Brain microvascular endothelial cell (primary cell): ENCODE results near the gene GOLGA6A.

ENCODE experiments used
- DNase-seq: peaks from one replicate; pipeline ENCODE4 v3.0.0-alpha.2; 2020
- H3K27ac ChIP-seq: fragments of 250-450 bp; sonication (Bioruptor Pico); 2 replicates; pipeline ENCODE4 v1.5.1; 2020; ENCODE audit warnings: mild to moderate bottlenecking, moderate library complexity
- H3K27me3 ChIP-seq: fragments of 250-450 bp; sonication (Bioruptor Pico); replicated peaks from 2 replicates; pipeline ENCODE4 v1.5.1; 2020; ENCODE audit warnings: mild to moderate bottlenecking
- H3K36me3 ChIP-seq: fragments of 250-450 bp; sonication (Bioruptor Pico); replicated peaks from 2 replicates; pipeline ENCODE4 v1.5.1; 2020; ENCODE audit warnings: mild to moderate bottlenecking
- H3K4me3 ChIP-seq: 2 replicates; pipeline ENCODE4 v1.5.1; 2011; ENCODE audit warnings: low read depth, mild to moderate bottlenecking, control low read depth, low read length, moderate library complexity
- in situ Hi-C: cut with HindIII; loops from 2 replicates; pipeline ENCODE4 v1.10.0; 2017; ENCODE audit warnings: low sequenced_read_pairs, low pct_ligation_motif_present
- TF ChIP-seq, protein P1 (sequence below): IDR thresholded peaks from 2 replicates; pipeline ENCODE4 v1.5.1; 2011; ENCODE audit warnings: low read depth, mild to moderate bottlenecking, moderate library complexity, low read length, control low read depth, inconsistent platforms; ENCODE audit errors: missing control alignments

Gene GOLGA6A

DNA sequence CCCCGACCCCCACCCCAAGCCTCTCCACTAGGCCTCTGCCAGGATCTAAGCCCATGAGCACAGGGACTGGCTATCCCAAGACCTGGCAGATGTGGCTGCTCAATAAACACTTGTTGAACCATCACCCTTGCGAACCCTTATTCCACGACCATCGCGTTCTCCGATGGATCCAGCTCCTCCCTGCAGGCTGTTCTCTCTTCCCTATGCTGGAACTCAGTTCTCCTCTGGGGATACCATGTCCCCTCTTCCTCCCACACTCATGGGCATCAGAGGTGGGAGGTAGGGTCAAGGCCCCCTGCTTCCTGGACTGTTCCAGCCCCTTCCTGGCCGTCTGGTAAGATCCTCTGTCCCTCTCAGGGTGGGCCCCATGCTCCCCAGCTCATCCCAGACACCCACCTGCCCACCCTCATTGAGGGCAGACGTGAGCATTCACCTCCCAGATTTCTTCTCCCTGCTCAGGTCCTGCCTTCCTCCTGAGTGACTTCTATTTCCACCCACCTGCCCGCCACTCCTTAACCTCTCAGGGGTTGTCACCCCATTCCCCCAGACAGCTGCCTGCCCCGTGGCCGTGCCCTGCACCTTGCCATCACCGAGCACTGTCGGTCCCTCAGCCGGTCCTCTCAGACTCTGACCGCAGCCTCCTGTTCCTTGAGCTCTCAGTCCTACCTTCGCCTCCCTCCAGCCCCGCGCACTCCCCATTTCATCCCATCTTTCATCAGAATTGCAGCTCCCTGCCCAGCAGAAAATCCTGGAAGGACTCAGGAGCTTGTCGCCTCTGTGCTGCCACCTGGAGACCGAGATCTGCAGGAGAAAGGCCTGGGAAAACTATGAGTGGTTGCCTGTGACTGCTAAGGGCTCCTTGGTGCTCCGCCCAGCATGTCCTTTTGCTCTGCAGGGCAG is 45.8 kb downstream of the GOLGA6A start:
- DNase-seq: peak; percentile 54
- H3K27me3 ChIP-seq: no peaks in the 10 kb centered on the region
- in situ Hi-C loops: no loop called here
- no peak overlapping the region for H3K4me3 ChIP-seq
- no peak overlapping the region for H3K27ac ChIP-seq
- TF ChIP-seq, protein P1, sequence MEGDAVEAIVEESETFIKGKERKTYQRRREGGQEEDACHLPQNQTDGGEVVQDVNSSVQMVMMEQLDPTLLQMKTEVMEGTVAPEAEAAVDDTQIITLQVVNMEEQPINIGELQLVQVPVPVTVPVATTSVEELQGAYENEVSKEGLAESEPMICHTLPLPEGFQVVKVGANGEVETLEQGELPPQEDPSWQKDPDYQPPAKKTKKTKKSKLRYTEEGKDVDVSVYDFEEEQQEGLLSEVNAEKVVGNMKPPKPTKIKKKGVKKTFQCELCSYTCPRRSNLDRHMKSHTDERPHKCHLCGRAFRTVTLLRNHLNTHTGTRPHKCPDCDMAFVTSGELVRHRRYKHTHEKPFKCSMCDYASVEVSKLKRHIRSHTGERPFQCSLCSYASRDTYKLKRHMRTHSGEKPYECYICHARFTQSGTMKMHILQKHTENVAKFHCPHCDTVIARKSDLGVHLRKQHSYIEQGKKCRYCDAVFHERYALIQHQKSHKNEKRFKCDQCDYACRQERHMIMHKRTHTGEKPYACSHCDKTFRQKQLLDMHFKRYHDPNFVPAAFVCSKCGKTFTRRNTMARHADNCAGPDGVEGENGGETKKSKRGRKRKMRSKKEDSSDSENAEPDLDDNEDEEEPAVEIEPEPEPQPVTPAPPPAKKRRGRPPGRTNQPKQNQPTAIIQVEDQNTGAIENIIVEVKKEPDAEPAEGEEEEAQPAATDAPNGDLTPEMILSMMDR: peak; percentile 86
- H3K36me3 ChIP-seq: peaks cover 46% of the 10 kb centered on the region

DNA sequence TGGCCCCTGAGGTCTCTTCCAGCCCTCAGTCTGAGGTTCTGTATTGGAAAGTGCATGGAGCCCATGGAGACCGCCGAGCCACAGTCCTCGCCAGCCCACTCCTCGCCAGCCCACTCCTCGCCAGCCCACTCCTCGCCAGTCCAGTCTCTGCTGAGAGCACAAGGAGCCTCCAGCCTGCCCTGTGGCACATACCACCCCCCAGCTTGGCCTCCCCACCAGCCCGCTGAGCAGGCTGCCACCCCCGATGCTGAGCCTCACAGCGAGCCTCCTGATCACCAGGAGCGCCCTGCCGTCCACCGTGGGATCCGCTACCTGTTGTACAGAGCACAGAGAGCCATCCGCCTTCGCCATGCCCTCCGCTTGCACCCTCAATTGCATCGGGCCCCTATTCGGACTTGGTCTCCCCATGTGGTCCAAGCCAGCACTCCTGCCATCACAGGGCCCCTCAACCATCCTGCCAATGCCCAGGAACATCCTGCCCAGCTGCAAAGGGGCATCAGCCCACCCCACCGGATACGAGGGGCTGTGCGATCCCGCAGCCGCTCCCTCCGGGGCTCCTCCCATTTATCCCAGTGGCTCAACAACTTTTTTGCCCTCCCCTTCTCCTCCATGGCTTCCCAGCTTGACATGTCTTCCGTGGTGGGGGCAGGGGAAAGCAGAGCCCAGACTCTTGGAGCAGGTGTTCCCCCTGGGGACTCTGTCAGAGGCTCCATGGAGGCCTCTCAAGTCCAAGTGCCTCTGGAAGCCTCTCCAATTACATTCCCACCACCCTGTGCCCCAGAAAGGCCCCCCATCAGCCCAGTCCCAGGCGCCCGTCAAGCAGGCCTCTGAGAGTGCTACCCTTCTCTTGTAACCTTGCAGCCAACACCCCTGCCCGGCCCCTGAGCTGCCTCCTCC is 47.0 kb downstream of the GOLGA6A start:
- Histone ChIP-seq H3K27me3 (no peaks in the 10 kb centered on the region), H3K36me3 (peaks cover 46% of the 10 kb centered on the region), H3K4me3 (no peak overlapping the region), H3K27ac (no peak overlapping the region)
- DNase-seq: no peak
- in situ Hi-C loops: no loop called here
- TF ChIP-seq, protein P1: no peak

DNA sequence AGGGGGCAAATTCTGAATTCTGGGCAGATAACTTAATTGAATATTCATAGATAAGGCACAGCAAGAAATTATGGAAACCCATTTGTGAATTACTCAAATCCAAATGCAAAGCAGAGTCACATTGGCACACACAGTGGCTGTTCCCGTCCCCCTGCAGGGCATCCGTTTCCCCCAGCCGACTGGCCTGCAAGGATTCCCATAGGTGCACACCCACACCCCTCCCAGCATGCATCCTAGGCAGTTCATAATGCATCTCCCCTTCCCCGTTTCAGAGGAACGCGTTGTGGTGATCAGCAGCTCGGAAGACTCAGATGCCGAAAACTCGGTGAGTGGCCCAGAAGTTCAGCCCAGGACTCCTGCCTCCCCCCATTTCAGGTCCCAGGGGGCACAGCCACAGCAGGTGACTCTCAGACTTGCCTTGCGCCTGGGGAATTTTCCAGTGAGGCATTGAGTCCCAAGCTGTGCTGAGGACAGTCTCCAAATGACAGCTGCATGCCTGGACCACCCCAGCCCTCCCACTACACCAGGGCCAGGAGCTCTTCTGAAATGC is 48.1 kb downstream of the GOLGA6A start:
- no peak overlapping the region for H3K4me3 ChIP-seq
- H3K27ac ChIP-seq: no peak overlapping the region
- H3K27me3 ChIP-seq: no peaks in the 10 kb centered on the region
- in situ Hi-C loops: no loop called here
- H3K36me3 ChIP-seq: peaks cover 46% of the 10 kb centered on the region
- TF ChIP-seq, protein P1: no peak
- DNase-seq: no peak

DNA sequence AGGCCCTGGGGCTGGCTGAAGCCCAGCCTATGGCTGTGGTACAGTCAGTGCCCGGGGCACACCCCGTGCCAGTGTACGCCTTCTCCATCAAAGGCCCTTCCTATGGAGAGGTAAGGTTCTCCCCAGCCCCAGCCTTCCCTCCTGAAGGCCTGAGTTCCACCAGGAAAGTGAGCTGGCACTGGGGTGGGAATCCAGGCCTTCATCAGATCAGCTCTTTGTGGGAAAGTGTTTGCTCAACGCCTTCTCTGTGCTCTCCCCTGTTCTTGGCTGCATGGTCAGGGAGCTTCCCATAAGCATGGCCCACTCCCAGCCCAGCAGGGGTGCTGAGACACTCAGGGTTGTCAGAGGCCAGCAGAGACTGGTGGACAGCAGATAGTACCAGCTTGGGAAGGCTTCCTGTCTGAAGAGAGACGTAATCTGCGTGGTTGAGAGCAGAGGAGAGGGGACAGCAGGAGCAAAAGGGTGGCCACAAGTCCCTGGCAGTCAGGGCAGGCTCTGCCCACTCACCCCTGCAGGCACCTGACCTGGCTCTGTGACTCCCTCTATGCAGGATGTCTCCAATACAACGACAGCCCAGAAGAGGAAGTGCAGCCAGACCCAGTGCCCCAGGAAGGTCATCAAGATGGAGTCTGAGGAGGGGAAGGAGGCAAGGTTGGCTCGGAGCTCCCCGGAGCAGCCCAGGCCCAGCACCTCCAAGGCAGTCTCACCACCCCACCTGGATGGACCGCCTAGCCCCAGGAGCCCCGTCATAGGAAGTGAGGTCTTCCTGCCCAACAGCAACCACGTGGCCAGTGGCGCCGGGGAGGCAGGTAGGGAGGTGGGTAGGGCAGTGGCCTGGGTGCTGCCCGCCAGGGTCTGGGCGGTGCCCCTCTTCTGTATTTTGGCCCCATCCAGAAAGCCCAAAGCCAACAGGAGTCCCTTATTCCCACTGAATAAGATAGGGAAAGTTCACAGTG is 49.5 kb downstream of the GOLGA6A start:
- Histone ChIP-seq H3K36me3 (peaks cover 54% of the 10 kb centered on the region), H3K27ac (no peak overlapping the region), H3K4me3 (no peak overlapping the region), H3K27me3 (no peaks in the 10 kb centered on the region)
- DNase-seq: no peak
- TF ChIP-seq, protein P1: no peak
- in situ Hi-C loops: no loop called here

DNA sequence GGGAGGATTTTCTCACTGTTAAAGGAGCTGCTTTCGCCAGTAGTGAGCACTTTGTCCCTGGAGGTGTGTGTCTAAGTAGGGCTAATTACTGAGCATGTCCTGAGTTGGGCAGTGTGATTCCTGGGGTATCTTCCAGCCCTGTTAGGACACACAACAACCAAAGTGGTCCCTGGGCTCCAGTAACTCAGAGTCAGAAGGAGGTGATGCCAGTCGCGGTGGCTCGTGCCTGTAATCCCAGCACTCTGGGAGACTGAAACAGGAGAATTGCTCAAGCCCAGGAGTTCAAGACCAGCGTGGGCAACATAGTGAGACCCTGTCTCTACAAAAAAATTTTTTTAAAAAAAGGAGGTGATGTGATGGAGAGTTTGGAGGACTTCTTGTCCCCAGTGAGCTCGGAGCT is 50.3 kb downstream of the GOLGA6A start:
- DNase-seq: no peak
- in situ Hi-C loops: no loop called here
- Histone ChIP-seq H3K27me3 (no peaks in the 10 kb centered on the region), H3K4me3 (no peak overlapping the region), H3K36me3 (peaks cover 58% of the 10 kb centered on the region), H3K27ac (no peak overlapping the region)
- TF ChIP-seq, protein P1: no peak
